Measurements from ENCODE around the gene GLYATL3. TPM values are rescaled to one million over a fixed set of nuclear protein-coding genes. Genes with fewer than 3 reads are reported as not detected.
A peak's percentile ranks its signal among the peaks of the same experiment; 100 is the strongest.

Gene GLYATL3
- polyA plus RNA-seq, 4 donors = not detected

- Histone ChIP-seq H3K4me3 (ENCODE audit: low read depth in 1 of 3, low read length in 3 of 3) (no peak overlapping the region), H3K9me3 (ENCODE audit: control insufficient read depth in 2 of 2, insufficient read depth in 1 of 2, low read depth in 1 of 2, low read length in 1 of 2) (no peaks in the 10 kb centered on the region), H3K4me1 (ENCODE audit: control insufficient read depth in 3 of 3, insufficient read depth in 2 of 3, low read depth in 1 of 3, low read length in 2 of 3) (no peaks in the 10 kb centered on the region), H3K27me3 (ENCODE audit: control insufficient read depth in 3 of 3, insufficient read depth in 3 of 3, low read length in 3 of 3) (no peaks in the 10 kb centered on the region), H3K36me3 (ENCODE audit: control insufficient read depth in 3 of 3, insufficient read depth in 2 of 3, low read depth in 1 of 3, low read length in 3 of 3) (no peaks in the 10 kb centered on the region), H3K27ac (ENCODE audit: low read depth in 1 of 3, low read length in 2 of 3) (no peak overlapping the region)
- FAIRE-seq (no peak), DNase-seq (peak; percentile 12 to 17)
- 37 to 46% (median 38%) methylated on average over 6 of the region's 6 CpGs for WGBS, 3 donors
Observed at GRCh38 chr6:49570474-49571079, 70.9 kb downstream of the GLYATL3 start.

- Histone ChIP-seq H3K36me3 (ENCODE audit: control insufficient read depth in 3 of 3, insufficient read depth in 2 of 3, low read depth in 1 of 3, low read length in 3 of 3) (no peaks in the 10 kb centered on the region), H3K4me3 (ENCODE audit: low read depth in 1 of 3, low read length in 3 of 3) (no peak overlapping the region), H3K4me1 (ENCODE audit: control insufficient read depth in 3 of 3, insufficient read depth in 2 of 3, low read depth in 1 of 3, low read length in 2 of 3) (no peaks in the 10 kb centered on the region), H3K27me3 (ENCODE audit: control insufficient read depth in 3 of 3, insufficient read depth in 3 of 3, low read length in 3 of 3) (no peaks in the 10 kb centered on the region), H3K9me3 (ENCODE audit: control insufficient read depth in 2 of 2, insufficient read depth in 1 of 2, low read depth in 1 of 2, low read length in 1 of 2) (no peaks in the 10 kb centered on the region), H3K27ac (ENCODE audit: low read depth in 1 of 3, low read length in 2 of 3) (no peak overlapping the region)
- FAIRE-seq (no peak), DNase-seq (no peak)
- WGBS, 3 donors = 81 to 100% (median 86%) methylated on average over 1 of the region's 1 CpG
Observed at GRCh38 chr6:49576618-49577017, 76.9 kb downstream of the GLYATL3 start.

Other genes with a start within 250 kb of the GLYATL3 start
- gene MMUT, start 36.7 kb upstream of the GLYATL3 start, polyA plus RNA-seq = 10 to 100 TPM; 18.0 to 37.6 (median 21.2) TPM
- gene CENPQ, start 36.6 kb upstream of the GLYATL3 start, polyA plus RNA-seq = 1 to 10 TPM; 1.6 to 7.2 (median 3.1) TPM
- gene C6orf141, start 50.7 kb downstream of the GLYATL3 start, polyA plus RNA-seq = 10 to 100 TPM in 1 of 4 donors, 1 to 10 TPM in 2, not detected in 1; 3.2 to 19.5 (median 5.5) TPM
- under 1 TPM in 1 of 4 donors, not detected in 3; 0.40 TPM for gene RHAG, start 136.9 kb downstream of the GLYATL3 start, polyA plus RNA-seq
- under 1 TPM in 1 of 4 donors, not detected in 3; 0.30 TPM for gene CRISP2, start 213.6 kb downstream of the GLYATL3 start, polyA plus RNA-seq
- gene CRISP3, start 244.5 kb downstream of the GLYATL3 start, polyA plus RNA-seq = under 1 TPM in 2 of 4 donors, not detected in 2; 0.06 to 0.13 TPM